GM19455 (cell line): ENCODE results near the gene RBMY1A1.
"Not testable (repeated sequence)": the region's sequence is repeated elsewhere in the genome, so short reads cannot be mapped to it uniquely, and the experiment has no call there.

Experiments used
- ATAC-seq: cut with Tn5 transposase; IDR thresholded peaks from one replicate; pipeline ENCODE4 v1.9.1; 2021; ENCODE audit not compliant: unreplicated experiment

RBMY1A1 gene

DNA sequence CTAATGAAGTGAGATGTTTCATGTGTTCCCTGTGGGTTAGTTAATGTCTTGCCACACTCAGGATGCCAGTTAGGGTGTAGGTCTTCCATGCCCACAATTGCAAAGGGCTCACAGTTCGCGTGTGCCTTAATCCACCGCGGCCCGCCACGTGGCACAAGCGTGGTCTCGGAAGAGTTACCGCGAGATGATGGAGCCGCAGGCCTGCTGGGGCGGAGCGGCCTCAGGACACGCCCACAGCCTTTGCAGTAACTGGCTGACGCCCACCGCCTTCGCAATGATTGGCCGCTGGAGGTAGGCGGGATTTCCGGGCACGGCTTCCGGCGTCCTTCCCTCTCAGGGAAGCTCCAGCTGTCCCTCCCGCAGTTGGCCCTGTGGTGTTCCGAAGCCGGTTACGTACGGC is at the start of gene RBMY1A1:
Gene RBMY1A1 (plus strand): TSS at position 301 of the 400 bp plus-strand sequence. CDS start 2,013 bp downstream, outside the sequence.
- not testable (repeated sequence) for ATAC-seq

DNA sequence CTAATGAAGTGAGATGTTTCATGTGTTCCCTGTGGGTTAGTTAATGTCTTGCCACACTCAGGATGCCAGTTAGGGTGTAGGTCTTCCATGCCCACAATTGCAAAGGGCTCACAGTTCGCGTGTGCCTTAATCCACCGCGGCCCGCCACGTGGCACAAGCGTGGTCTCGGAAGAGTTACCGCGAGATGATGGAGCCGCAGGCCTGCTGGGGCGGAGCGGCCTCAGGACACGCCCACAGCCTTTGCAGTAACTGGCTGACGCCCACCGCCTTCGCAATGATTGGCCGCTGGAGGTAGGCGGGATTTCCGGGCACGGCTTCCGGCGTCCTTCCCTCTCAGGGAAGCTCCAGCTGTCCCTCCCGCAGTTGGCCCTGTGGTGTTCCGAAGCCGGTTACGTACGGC is 23.6 kb upstream of the RBMY1A1 start, which contains the start of gene RBMY1B:
Gene RBMY1B (plus strand): TSS at position 301 of the 400 bp plus-strand sequence. CDS start 2,013 bp downstream, outside the sequence.
- not testable (repeated sequence) for ATAC-seq

DNA sequence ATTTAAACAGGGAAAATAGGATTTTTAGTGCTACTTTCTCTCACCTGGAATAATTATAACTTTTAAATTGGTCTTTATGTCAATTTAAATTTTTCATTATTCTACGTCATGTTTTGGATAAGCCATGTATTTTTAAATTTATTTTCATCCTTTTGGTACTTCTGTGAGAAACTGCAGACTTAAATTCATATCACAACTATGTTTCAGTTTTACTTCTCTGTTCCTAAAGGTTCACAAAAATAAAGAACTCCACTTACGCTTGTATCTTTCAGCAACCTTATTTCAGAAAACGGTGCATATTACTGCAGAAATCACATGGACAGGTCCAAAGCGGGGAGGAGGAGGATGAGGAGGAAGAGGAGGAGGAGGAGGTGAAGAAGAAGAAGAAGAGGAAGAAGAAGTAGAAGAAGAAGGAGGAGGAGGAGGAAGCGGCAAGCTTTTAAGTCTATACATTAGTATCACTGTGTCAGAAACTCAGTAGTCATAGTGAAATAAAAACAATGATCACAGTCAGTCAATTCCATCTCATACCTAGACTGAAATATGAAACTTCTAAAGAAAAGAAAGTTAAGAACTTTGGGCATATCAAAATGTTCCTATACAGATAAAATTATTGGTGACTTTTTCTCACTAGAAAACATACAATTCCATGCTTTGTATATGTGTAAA is 24.8 kb downstream of the RBMY1A1 start:
- ATAC-seq: peak; percentile 91

DNA sequence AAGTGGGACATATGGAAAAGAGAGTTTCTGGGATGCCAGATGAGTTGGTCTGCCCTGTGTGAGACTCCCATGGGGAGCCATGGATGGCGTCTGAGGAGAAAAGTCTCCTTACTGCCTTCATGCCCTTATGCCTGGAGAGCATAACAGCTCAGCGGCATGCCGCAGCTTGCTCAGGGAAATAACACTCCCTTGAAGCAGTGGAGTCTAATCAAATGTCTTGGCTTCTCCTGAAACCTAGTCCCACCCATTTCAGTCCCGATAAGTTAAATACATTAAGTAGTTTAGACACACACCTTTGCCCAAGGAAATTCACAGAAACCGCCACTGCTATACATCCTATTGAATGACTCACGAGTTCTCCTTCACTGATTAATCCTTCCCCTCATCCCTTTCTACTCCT is 50.8 kb downstream of the RBMY1A1 start:
- ATAC-seq: no peak

DNA sequence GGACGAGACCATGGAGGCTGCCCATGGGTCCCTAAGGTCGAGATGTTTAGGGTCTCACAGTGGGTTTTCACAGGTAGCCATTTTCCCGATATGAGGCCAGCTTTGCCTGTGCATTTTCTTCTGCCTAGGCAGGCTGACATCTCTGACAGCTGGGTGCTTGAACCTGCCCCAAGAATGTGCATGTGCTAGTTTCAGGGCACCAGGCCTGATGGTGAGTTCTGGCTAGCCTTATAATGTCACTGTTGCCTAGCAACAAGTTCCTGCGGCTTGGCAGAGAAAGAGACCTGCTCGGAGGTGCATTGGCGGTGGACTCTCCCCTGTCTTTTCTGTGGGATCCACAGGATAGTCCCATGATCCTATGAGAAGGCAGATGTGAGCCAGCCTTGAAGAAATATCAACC is 51.8 kb downstream of the RBMY1A1 start:
- ATAC-seq: not testable (repeated sequence)

DNA sequence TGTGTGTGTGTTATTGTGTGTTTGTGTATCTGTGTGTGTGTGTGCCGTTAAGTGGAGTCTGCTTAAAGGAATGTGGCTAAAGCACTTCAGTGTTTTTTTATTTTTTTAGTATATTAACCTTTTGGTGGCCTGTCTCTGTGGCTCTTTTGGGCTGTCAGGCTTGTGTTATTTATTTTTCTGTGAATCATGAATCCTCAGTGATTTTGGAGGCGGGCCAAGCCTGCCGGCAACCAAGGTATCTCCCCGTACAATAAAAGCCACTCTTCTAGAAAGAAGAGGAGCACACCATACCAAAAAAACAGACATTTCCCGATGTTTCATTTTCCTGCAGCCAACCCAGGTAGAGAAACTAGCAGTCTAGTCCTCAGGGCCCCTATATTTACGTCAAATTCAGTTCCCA is 57.4 kb downstream of the RBMY1A1 start:
- no peak for ATAC-seq

DNA sequence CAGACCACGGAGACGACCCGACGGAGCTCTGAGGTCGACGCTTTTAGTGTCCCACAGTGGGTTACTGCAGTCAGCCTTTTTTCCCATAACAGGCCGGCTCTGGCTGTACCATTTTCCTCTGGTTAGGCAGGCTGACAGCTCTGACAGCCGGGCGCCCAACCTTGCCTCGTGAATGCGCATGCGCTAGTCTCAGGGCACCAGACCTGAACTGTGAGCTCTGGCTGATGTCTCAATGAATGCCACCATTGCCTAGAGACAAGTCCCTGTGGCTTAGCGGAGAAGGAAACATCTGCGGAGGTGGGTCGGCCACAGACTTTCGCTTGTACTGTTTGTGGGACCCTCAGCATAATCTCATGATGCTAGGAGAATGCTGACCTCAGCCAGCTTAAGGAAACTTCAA is 61.6 kb downstream of the RBMY1A1 start:
- not testable (repeated sequence) for ATAC-seq
